OCI-M2 (cell line): ENCODE data around the gene FTO.

Experiments
- DNase-seq: peaks from one replicate; lab custom pipeline; 2025; ENCODE audit not compliant: unreplicated experiment; lab: John Stamatoyannopoulos, UW

FTO gene

DNA sequence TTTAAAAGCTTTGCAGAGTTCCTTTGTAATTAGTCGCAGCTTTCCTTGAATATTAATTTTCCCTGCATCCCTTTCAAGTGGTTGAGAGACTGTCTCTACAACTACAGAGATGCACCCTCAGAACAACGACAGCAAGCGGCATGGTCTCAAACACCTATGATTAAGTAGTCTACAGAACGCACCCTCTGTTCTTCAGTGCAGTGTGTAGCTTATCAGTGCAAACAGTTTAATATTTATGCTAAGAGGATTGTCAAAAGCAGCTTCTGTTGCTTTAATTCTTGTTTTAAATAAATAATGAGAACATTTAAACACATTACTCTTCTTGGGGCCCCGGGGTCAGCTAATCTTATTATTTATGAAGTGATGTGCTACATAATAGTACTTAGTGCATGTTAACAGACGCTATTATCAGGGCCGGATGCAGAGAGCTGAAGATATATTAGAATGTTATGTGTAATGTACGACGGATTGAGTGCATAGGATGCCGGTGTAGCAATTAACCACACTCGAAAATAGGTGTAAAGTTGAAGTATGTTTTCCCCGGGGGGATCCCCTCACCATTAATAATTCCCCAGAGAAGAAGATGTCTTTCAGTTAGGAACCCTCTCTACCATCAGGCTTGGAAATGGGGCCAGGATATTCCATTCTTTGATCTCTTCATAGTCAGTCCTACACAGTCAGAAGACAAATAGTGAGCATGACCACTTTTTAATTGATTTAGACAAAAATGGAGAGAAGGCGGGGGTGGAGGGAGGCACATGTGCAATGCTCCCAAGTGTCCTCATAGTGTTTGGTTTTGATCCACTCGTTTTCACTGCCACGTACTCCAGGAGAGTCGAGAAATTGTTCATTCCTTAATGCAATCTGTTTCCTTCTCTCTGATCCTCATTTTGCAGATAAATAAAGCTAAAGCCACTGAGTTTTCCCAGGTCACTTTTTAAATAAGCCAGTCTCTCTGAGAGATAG, 406.3 kb downstream of the FTO start:
- no peak for DNase-seq

GRCh38 chr16:54112451-54113206, 408.7 kb downstream of the FTO start:
- no peak for DNase-seq

DNA sequence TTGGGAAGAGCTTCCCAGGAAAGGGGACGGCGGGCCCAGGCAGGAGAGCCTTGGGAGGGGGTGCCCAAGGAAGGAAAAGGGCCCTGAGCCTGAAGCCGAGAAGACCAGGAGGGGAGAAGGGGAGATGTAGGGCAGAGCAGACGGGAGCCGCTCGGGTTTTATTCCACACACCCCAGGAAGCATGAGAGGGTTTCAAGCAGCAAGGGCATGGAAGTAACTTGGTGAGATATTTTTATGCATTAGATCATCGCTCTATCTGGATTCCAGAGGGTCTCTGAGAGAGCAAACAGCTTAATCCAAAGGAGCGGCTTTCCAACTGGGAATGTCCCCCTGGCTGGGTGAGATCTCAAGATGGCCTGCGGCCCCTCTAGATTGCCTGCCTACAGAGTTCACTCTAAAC, 411.6 kb downstream of the FTO start:
- DNase-seq: no peak

DNA sequence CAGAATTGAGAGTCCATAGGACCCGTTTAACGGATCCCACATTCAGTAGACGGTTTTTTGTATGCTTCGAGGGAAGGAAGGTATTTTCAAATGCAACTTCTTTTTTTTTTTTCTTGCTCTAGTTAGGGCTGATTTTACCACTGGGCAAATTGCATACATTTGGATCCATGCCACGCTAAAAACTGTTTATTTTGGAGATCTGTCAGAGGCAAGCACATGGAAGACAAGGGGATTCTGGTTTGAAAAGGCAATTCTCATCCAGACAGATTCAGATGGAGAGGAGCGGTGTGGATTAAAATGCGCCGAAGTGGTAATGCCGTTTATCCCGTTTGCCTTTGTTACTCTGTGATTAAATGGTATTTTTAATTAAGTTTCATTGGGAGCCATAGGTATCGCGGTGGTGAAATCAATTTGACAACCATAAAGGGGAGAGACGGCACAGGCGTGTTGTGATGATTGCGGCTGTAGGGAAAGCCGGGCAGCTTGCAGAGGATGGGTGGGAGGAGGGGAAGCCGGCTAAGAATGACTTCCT, 412.2 kb downstream of the FTO start:
- no peak for DNase-seq

- no peak for DNase-seq
Observed at GRCh38 chr16:54118846-54119245, 414.9 kb downstream of the FTO start.

DNA sequence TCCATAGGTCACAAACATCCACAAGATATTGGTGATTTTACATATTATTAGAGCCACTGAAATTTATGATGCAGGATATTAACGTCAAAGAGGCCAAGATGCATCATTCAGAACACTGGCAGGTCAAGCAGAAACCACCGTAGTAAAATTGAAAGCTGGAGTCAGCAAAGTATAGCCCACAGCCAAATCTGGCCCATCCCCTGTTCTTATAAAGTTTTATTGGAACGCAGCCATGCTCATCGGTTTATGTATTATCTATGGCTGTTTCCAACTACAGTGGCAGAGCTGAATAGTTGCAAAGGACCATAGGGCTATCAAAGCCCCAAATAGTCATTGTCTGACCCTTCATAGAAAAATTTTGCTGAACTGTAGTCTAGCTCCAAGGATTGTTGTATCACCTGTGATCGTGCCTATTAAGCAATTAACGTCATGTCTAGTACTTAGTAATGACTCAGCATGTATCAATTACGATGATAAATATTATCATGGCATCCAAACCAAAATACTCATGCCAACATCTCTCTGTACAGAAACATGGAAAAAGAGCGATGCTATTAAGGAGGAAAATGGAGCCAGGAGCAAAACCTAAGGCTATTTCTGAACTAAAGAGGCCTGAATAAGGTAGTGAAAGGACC, 417.0 kb downstream of the FTO start:
- DNase-seq: no peak

- no peak for DNase-seq
Observed at GRCh38 chr16:54121539-54122295, 417.8 kb downstream of the FTO start.

DNA sequence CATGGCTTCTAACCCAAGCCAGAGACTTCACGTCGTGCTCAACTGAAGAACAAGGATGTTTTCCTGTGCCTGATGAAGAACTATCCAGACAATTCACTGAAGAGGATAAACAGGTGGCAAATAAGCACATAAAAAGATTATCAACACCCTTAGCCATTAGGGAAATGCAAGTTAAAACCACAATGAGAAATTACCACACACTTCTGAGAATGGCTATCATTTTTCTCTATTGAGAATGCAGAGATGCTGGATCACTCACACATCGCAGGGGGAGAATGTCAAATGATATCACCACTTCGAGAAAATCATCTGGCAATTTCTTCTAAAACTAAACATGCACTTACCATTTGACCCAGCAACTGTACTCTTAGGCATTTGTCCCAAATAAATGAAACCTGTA, 419.8 kb downstream of the FTO start:
- no peak for DNase-seq

- no peak for DNase-seq
Observed at GRCh38 chr16:54125751-54126655, 422.0 kb downstream of the FTO start.

DNA sequence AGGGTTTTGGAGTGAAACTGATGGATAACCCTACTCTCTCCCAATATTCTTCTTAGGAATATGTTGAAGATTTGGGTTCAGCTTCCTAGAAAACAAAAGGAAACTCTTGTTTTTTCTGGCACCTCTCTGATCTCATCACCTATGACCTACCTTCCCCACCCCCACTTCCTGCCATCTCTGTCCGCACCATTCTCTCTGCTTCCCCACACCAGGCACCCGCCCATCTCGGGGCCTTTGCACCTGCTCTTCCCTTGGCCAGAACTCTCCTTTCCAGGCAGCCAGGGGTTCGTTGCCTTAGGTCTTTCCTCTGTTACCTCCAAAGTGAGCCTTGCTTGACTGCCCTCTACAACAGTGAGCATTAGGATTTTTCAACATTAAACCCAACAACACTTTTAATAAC, 423.0 kb downstream of the FTO start:
- DNase-seq: no peak

DNA sequence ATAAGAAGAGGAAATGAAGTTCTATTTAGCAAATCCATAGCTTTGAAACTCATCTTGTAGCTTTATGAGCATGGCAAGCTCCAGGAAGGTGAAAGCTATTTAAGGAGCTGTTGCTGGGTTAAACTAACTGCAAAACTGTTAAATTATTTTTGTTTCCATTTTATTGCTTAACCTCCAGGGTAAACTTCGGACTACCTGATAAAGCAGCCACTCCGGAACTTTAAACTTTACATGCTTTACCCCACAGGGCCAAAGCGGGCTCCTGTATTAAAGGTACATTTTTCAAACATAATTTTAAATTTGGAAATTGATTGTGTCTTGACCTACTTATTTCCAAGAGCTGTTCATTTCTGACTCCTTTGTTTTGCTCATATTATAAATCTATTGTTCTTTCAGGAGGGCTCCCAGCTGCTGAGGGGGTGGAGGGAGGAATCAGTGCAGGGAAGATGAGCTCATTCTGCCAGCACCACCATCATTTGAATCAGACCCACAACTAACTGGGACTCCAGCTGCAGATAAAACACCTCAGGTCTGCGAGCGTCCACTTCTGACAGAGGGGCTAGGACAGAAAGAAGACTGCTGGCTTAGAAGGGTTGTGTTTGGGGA, 424.8 kb downstream of the FTO start:
- DNase-seq: no peak

GRCh38 chr16:54129810-54130209, 425.9 kb downstream of the FTO start:
- DNase-seq: no peak

DNA sequence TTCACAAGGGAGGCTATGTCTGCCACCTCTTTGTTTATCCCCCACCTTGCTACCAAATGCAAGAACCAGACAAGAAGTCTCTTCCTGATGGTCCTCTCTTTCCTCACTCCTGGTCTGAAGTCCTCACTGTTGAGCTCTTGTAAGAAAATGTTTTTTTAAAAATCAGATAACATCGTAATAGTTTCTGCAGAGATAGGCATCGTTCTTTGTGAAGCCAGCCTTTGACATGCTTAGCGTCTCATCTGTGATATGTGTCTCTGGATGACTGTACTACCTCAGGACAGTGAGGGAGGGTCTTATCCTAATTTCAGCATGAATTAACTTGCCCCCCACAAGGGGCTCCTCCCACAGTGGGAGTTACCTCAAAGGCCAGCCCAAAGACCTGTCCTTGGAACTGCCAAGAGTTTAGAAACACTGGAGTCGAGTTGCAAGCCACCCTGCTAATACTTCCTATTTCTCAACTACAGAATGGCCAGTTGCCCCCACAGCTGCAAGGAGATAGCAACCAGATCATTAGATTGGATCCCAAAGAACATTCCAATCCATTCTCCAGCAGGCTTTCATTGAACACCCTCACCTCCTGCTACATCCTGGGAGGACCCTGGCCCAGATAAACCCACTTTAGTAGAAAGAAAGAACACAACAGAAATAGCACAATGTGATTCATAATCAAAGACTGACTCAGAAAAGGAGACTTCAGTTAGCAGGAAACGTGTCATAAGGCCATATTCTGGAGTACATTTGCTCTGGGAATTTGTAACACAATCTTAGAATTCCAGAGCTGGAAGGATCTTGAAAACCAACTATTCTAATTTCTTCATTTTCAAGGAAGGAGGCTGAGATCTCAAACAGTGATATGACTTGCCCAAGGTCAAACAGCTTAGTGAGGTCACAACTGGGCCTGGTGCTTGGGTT, 431.7 kb downstream of the FTO start:
- DNase-seq: no peak

DNA sequence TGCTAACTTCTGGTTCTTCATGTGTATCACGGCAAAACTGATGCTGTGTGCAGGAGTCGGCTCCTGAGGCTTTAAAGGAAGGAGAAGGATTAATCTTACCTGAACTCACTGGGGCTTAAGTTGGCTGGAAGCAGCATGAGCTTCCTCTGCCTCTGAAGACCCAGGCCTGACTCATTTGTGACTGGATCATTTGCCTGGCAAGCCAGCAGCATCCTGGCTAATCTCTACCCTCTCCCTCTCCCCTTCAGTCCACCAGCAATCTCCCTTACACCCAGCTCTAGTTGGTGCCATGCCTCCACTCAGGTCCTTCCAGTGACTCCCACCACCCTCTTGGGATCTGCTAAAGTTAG, 432.3 kb downstream of the FTO start:
- no peak for DNase-seq

- DNase-seq: no peak
Observed at GRCh38 chr16:54140057-54140787, 436.3 kb downstream of the FTO start.

- DNase-seq: no peak
Observed at GRCh38 chr16:54140788-54141136, 436.8 kb downstream of the FTO start.

DNA sequence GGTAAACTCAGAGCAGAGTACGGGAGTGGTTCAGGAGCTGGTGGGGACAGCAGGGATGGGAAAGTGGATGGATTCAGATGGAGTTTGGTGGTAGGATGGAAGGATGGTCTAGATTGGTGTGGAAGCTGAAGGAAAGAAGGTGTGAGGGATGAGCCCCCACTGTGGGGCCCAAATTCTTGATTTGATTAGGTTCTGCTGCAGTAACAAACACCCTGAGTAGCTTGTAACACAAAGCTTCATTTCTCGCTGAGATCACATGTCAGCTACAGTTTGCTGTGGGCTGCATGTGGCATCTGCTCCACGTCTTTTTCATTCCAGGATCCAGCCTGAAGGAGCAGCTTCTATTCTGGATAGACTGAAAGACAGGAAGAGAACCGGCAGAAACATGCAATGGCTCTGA, 438.8 kb downstream of the FTO start:
- no peak for DNase-seq

- DNase-seq: no peak
Observed at GRCh38 chr16:54143410-54143809, 439.5 kb downstream of the FTO start.
